Activated CD4-positive, alpha-beta T cell treated with anti-CD3 and anti-CD28 coated beads, Interleukin-2, amount 10 ng/mL, durations not matched to agents 24 days and 14 days (primary cell): ENCODE results near the gene REXO1. TPM values are rescaled to one million over a fixed set of nuclear protein-coding genes. Genes with fewer than 3 reads are reported as not detected.

Experiments used
- DNase-seq: peaks from one replicate; pipeline ENCODE4 v3.0.0; 2022
- H3K27ac Mint-ChIP-seq: one replicate; pipeline ENCODE4 v1.8.0; 2022; ENCODE audit warnings: mild to moderate bottlenecking, mixed read lengths
- H3K27me3 Mint-ChIP-seq: one replicate; pipeline ENCODE4 v1.8.0; 2022; ENCODE audit warnings: mixed read lengths
- H3K36me3 Mint-ChIP-seq: one replicate; pipeline ENCODE4 v1.8.0; 2022; ENCODE audit warnings: low read depth, mild to moderate bottlenecking, mixed read lengths
- H3K4me1 Mint-ChIP-seq: one replicate; pipeline ENCODE4 v1.8.0; 2021; ENCODE audit warnings: mixed read lengths
- H3K4me3 Mint-ChIP-seq: one replicate; pipeline ENCODE4 v1.8.0; 2022; ENCODE audit warnings: mild to moderate bottlenecking, moderate library complexity, mixed read lengths
- H3K9me3 Mint-ChIP-seq: one replicate; pipeline ENCODE4 v1.8.0; 2021; ENCODE audit warnings: mixed read lengths
- intact Hi-C: fragments of 100-400 bp; cut with micrococcal nuclease; formaldehyde crosslinking; loops from one replicate; pipeline ENCODE4 v1.15.1; 2023
- total RNA-seq: library from RNA; stranded (reverse); gene quantifications from 2 replicates; pipeline ENCODE4 v1.2.3, GENCODE V29; 2022

Gene REXO1
- total RNA-seq, 1 donor from 2014 or later, result 61.4 TPM

DNA sequence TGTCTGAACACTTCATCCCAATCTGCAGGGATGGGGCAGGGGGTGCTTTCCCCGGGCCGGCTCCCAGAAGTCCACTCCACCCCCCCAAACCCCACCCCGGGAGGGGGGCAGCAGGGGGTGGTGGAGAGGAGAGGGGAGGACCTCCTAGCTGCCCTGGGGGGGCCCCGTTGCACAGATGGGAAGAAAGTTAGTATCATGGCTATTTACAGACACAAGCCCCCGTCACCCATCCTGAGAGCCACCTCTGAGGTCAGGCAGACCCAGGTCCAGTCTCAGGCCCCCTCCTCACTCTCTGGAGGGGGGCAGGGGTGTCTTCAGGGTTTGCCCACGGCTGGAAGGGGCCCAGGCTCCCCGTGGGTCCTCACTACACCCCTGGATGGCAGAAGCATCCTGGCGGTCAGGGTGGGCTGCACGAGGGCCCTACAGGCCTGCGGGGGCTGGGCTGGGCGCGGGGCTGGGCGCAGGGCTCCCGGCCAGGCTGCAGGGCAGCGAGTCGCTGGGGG lies 5.8 kb upstream of the REXO1 start:
- intact Hi-C loops, result loop anchor here (2.0 kb wide), 1 partner anchor 51 kb away; the partner anchor contains the start of genes ADAT3 and SCAMP4
- no peak overlapping the region for H3K4me3 Mint-ChIP-seq
- no peaks in the 10 kb centered on the region for H3K27me3 Mint-ChIP-seq
- peak; percentile 64 for DNase-seq
- H3K4me1 Mint-ChIP-seq, result peaks cover 36% of the 10 kb centered on the region
- peaks cover 10% of the 10 kb centered on the region for H3K36me3 Mint-ChIP-seq
- H3K27ac Mint-ChIP-seq, result no peak overlapping the region
- no peaks in the 10 kb centered on the region for H3K9me3 Mint-ChIP-seq

GRCh38 chr19:1853295-1854038 lies 5.2 kb upstream of the REXO1 start:
- intact Hi-C loops, result loop anchor here (2.0 kb wide), 1 partner anchor 51 kb away; the partner anchor contains the start of genes ADAT3 and SCAMP4
- Mint-ChIP-seq H3K9me3 (no peaks in the 10 kb centered on the region), H3K4me3 (peak overlapping the region; percentile 77), H3K27me3 (no peaks in the 10 kb centered on the region), H3K36me3 (peaks cover 10% of the 10 kb centered on the region), H3K27ac (peak overlapping the region; percentile 90), H3K4me1 (peaks cover 36% of the 10 kb centered on the region)
- peak; percentile 96 for DNase-seq

- Mint-ChIP-seq H3K4me1 (peaks cover 32% of the 10 kb centered on the region), H3K36me3 (peaks cover 10% of the 10 kb centered on the region), H3K9me3 (no peaks in the 10 kb centered on the region), H3K27ac (no peak overlapping the region), H3K27me3 (no peaks in the 10 kb centered on the region), H3K4me3 (peak overlapping the region; percentile 77)
- DNase-seq, result no peak
- intact Hi-C loops, result no loop called here
Measured at GRCh38 chr19:1852581-1853128, 4.4 kb upstream of the REXO1 start.

DNA sequence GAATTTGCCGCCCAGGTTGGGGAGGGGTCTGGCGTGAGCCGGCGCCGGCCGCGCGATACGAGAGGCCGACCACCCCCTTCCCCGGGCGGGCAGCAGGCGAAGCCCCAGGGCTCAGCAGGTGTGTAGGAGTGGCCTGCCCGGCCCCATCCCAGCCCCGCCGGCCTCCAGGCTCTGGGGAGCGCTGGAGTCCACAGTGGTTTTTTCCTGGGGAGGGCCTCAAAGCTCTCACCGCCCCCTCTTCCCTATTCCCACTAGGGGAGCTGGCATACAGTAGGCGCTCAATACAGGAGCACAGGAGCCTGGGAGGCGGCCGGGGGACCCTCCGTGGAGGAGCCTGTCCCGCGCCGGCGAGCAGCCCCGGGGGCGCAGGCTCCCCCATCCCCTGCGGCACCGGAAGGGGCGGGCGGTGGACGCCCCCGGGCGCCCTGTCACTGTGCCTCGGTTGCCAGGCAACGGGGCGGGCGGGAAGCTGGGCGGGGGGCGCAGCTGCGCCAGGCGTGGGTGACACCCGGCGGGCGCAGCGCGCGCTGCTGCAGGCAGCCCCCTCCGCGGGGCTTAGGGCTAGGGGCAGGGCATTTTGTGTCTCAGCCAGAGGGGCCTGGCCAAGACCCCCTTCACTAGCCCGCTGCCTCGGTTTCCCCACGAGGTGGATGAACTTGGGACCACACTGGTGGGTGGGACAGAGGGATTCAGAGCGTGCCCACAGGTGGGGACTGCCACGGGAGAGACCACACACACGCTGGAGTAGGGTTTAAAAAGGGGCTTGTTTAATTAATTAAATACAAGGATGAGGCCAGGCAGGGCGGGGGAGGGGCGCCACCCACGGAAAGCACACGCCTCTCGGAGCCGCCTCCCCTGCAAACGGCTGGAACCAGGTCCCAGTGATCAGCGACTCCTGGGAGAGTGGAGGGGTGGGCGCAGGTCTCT lies 3.6 kb upstream of the REXO1 start:
- H3K27me3 Mint-ChIP-seq, result no peaks in the 10 kb centered on the region
- H3K27ac Mint-ChIP-seq, result no peak overlapping the region
- peak; percentile 81 for DNase-seq
- no peaks in the 10 kb centered on the region for H3K9me3 Mint-ChIP-seq
- peak overlapping the region; percentile 35 for H3K4me3 Mint-ChIP-seq
- H3K4me1 Mint-ChIP-seq, result peaks cover 39% of the 10 kb centered on the region
- H3K36me3 Mint-ChIP-seq, result peaks cover 15% of the 10 kb centered on the region
- intact Hi-C loops, result no loop called here

DNA sequence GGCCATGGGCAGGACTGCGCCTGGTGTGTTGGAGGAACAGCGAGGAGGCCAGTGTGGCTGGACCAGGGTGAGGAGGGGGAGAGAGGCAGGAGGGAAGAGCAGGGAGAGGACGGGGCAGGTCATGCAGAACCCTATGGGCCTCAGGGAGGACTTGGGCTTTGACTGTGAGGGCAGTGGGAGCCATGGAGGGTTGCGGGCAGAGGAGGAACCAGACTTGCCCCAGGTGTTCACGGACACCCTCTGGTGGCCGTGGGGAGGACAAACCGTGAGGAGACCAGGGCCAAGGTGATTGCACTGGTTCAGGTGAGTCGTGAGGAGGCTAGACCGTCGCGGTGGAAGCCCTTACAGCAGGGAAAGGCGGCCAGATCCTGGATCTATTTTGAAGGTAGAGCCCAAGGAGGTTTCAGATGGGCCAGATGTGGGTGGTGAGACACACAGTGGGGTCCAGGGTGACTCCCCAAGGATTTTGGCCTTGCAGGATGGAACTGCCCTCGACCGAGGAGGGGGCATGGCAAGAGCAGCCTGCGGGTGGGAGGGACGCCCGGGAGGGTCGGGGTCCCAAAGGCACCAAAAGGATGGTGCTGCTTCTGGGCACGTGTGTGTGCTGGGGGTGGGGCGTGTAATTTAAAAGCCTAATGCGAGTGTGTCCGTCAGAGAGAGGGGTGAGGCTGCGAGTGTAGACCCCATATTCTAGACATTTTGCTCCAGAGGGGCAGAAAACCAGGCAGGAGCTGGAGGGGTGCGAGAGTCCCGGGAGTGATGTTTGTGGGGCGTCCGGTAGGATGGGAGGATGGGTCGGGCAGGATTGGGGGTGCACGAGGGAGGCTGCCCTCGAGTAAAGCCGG lies 2.7 kb upstream of the REXO1 start:
- no peak overlapping the region for H3K27ac Mint-ChIP-seq
- no peaks in the 10 kb centered on the region for H3K27me3 Mint-ChIP-seq
- intact Hi-C loops, result no loop called here
- H3K4me3 Mint-ChIP-seq, result peak overlapping the region; percentile 34
- H3K9me3 Mint-ChIP-seq, result no peaks in the 10 kb centered on the region
- peak; percentile 66 for DNase-seq
- H3K36me3 Mint-ChIP-seq, result peaks cover 18% of the 10 kb centered on the region
- peaks cover 42% of the 10 kb centered on the region for H3K4me1 Mint-ChIP-seq

GRCh38 chr19:1849886-1850398 lies 1.7 kb upstream of the REXO1 start:
- H3K9me3 Mint-ChIP-seq, result no peaks in the 10 kb centered on the region
- peaks cover 19% of the 10 kb centered on the region for H3K36me3 Mint-ChIP-seq
- DNase-seq, result peak; percentile 59
- no peaks in the 10 kb centered on the region for H3K27me3 Mint-ChIP-seq
- intact Hi-C loops, result no loop called here
- H3K27ac Mint-ChIP-seq, result peak overlapping the region; percentile 22
- H3K4me3 Mint-ChIP-seq, result no peak overlapping the region
- H3K4me1 Mint-ChIP-seq, result peaks cover 42% of the 10 kb centered on the region

- Mint-ChIP-seq H3K9me3 (no peaks in the 10 kb centered on the region), H3K36me3 (peaks cover 18% of the 10 kb centered on the region), H3K27me3 (no peaks in the 10 kb centered on the region), H3K27ac (peak overlapping the region; percentile 60), H3K4me3 (peak overlapping the region; percentile 74), H3K4me1 (peaks cover 41% of the 10 kb centered on the region)
- intact Hi-C loops, result no loop called here
- DNase-seq, result no peak
Measured at GRCh38 chr19:1849132-1849474, 820 bp upstream of the REXO1 start.

- Mint-ChIP-seq H3K27ac (peak overlapping the region; percentile 89), H3K9me3 (no peaks in the 10 kb centered on the region), H3K4me3 (peak overlapping the region; percentile 91), H3K4me1 (peaks cover 35% of the 10 kb centered on the region), H3K36me3 (peaks cover 15% of the 10 kb centered on the region), H3K27me3 (no peaks in the 10 kb centered on the region)
- intact Hi-C loops, result loop anchor here (1.0 kb wide), 1 partner anchor 36 kb away; the partner anchor contains the start of gene ATP8B3
- peak; percentile 80 for DNase-seq
Measured at GRCh38 chr19:1847684-1848398, 442 bp downstream of the REXO1 start.

GRCh38 chr19:1847348-1847683 lies 967 bp downstream of the REXO1 start:
- no peak for DNase-seq
- peak overlapping the region; percentile 89 for H3K27ac Mint-ChIP-seq
- no peaks in the 10 kb centered on the region for H3K27me3 Mint-ChIP-seq
- no peaks in the 10 kb centered on the region for H3K9me3 Mint-ChIP-seq
- H3K4me1 Mint-ChIP-seq, result peaks cover 35% of the 10 kb centered on the region
- peaks cover 15% of the 10 kb centered on the region for H3K36me3 Mint-ChIP-seq
- peak overlapping the region; percentile 91 for H3K4me3 Mint-ChIP-seq
- intact Hi-C loops, result no loop called here

DNA sequence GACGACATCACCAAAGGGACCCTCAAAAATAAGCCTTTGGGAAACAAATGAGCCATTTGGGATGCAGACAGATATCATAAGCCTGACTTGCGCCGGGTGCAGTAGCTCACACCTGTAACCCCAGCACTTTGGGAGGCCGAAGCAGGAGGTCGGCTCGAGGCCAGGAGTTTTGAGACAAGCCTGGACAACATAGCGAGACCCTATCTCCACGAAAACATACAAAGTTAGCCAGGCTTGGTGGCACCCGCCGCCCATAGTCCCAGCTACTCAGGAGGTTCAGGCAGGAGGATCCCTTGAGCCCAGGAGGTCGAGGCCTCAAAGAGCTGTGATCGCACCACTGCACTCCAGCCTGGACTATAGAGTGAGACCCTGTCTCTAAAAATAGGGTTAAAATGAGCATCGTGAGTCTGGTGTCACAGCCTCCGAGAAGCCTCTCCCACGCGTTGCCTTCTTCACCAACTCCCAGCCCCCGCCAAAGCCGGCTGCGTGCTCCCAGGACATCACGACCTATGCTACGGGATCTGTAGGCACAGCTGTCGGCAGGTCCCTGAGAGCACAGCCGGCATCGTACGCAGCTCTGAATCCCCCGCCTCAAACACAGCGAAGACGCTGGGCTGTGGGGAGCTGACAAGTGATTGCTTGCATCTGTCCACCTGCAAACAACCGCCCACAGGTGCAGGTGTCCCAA lies 1.6 kb downstream of the REXO1 start:
- no peaks in the 10 kb centered on the region for H3K27me3 Mint-ChIP-seq
- H3K9me3 Mint-ChIP-seq, result no peaks in the 10 kb centered on the region
- H3K27ac Mint-ChIP-seq, result peak overlapping the region; percentile 65
- peaks cover 15% of the 10 kb centered on the region for H3K36me3 Mint-ChIP-seq
- peaks cover 35% of the 10 kb centered on the region for H3K4me1 Mint-ChIP-seq
- H3K4me3 Mint-ChIP-seq, result peak overlapping the region; percentile 91
- intact Hi-C loops, result no loop called here
- DNase-seq, result no peak

- Mint-ChIP-seq H3K36me3 (peaks cover 12% of the 10 kb centered on the region), H3K9me3 (no peaks in the 10 kb centered on the region), H3K27me3 (no peaks in the 10 kb centered on the region), H3K4me3 (no peak overlapping the region), H3K27ac (no peak overlapping the region), H3K4me1 (peaks cover 35% of the 10 kb centered on the region)
- no peak for DNase-seq
- intact Hi-C loops, result no loop called here
Measured at GRCh38 chr19:1845642-1846041, 2.6 kb downstream of the REXO1 start.

GRCh38 chr19:1845125-1845515 lies 3.2 kb downstream of the REXO1 start:
- Mint-ChIP-seq H3K9me3 (no peaks in the 10 kb centered on the region), H3K4me3 (no peak overlapping the region), H3K36me3 (peaks cover 12% of the 10 kb centered on the region), H3K4me1 (peaks cover 33% of the 10 kb centered on the region), H3K27me3 (no peaks in the 10 kb centered on the region), H3K27ac (no peak overlapping the region)
- DNase-seq, result no peak
- intact Hi-C loops, result no loop called here
